Transverse colon (tissue), 4 donors: ENCODE results near the gene PML. TPM values are rescaled to one million over a fixed set of nuclear protein-coding genes. Genes with fewer than 3 reads are reported as not detected.
A peak's percentile ranks its signal among the peaks of the same experiment; 100 is the strongest.

Experiments
- DNase-seq: peaks from one replicate; pipeline ENCODE4 v3.0.0-alpha.2; 2019
- H3K27ac ChIP-seq, 4 donors: fragments of 200-600 bp; sonication (generic); 2 replicates each; pipeline ENCODE4 v1.5.1; 2016 to 2018; ENCODE audit warnings: inconsistent platforms in 4 of 4
- H3K27me3 ChIP-seq: fragments of 200-600 bp; sonication (generic); 2 replicates; pipeline ENCODE4 v1.5.1; 2017; ENCODE audit warnings: inconsistent platforms
- H3K36me3 ChIP-seq, 4 donors: fragments of 200-600 bp; sonication (generic); 2 replicates each; pipeline ENCODE4 v1.5.1; 2017 to 2019; ENCODE audit warnings: inconsistent platforms in 4 of 4
- H3K4me1 ChIP-seq, 4 donors: fragments of 200-600 bp; sonication (generic); 2 replicates each; pipeline ENCODE4 v1.5.1; 2017 to 2020; ENCODE audit warnings: inconsistent platforms in 4 of 4
- H3K4me3 ChIP-seq, 4 donors: fragments of 200-600 bp; sonication (generic); 1 replicate in 1 of 4; 2 replicates in 3 of 4; pipeline versions ENCODE4 v1.5.1 to v1.6.1; 2017 to 2019; ENCODE audit warnings: inconsistent platforms in 4 of 4
- H3K9me3 ChIP-seq, 2 donors: fragments of 200-600 bp; sonication (generic); 2 replicates each; pipeline ENCODE4 v1.5.1; 2017 to 2019; ENCODE audit warnings: inconsistent platforms in 2 of 2
- CTCF ChIP-seq, 5 experiments: fragments of 200-600 bp in 3 of 5; fragments of 450-650 bp in 2 of 5; sonication (generic) in 3 of 5; IDR thresholded peaks; 1 replicate in 2 of 5; 2 replicates in 3 of 5; pipeline ENCODE4 v1.5.1; 2016 to 2017; ENCODE audit warnings: antibody characterized with exemption in 5 of 5, inconsistent platforms in 3 of 5, mild to moderate bottlenecking in 2 of 5, moderate library complexity in 1 of 5
- EP300 ChIP-seq: sonication (generic); formaldehyde crosslinking; IDR thresholded peaks from one replicate; pipeline ENCODE4 v1.6.1; 2017; ENCODE audit warnings: antibody characterized with exemption, low read depth
- POLR2A ChIP-seq: fragments of 450-650 bp; IDR thresholded peaks from one replicate; pipeline ENCODE4 v1.6.1; 2016; ENCODE audit warnings: antibody characterized with exemption, mild to moderate bottlenecking, moderate library complexity
- POLR2AphosphoS5 ChIP-seq, 3 donors: sonication (generic); formaldehyde crosslinking; IDR thresholded peaks; one replicate each; pipeline ENCODE4 v1.6.1; 2016; ENCODE audit warnings: antibody characterized with exemption in 3 of 3
- WGBS, 2 donors: methylation state at CpG; one replicate each; pipeline ENCODE4 v1.1.5; 2018; ENCODE audit warnings: low coverage in 1 of 2; 5-methylcytosine and 5-hydroxymethylcytosine counted together
- in situ Hi-C, 4 donors: fragments of 200-750 bp; cut with MboI; loops; one replicate each; pipeline versions ENCODE4 v1.15.0 to v1.15.1; 2017; ENCODE audit warnings: low sequenced_read_pairs in 3 of 4, low pct_ligation_motif_present in 1 of 4, low pct_unique_long_range_greater_than_20kb in 1 of 4
- intact Hi-C: fragments of 100-400 bp; cut with DNase I; formaldehyde crosslinking; loops from one replicate; pipeline ENCODE4 v1.15.1; 2023; ENCODE audit warnings: low total_unique reads
- total RNA-seq, 4 donors: library from RNA; depleted of rRNA; stranded (reverse); fragments of >200 nt; gene quantifications; one replicate each; pipeline ENCODE4 v1.1.0, GENCODE V29; 2016

Gene PML
- total RNA-seq, 4 donors from 2014 or later, result 35.1 to 128 (median 70.0) TPM

GRCh38 chr15:74037171-74038117 lies 42.9 kb downstream of the PML start:
- no peak overlapping the region for H3K4me3 ChIP-seq
- no peak for TF ChIP-seq CTCF (IDR thresholded peaks at IDR 0.05)
- TF ChIP-seq EP300, result no peak
- TF ChIP-seq POLR2AphosphoS5 (IDR thresholded peaks at IDR 0.05), result no peak
- no peak for TF ChIP-seq POLR2A
- H3K27me3 ChIP-seq, result no peaks in the 10 kb centered on the region
- DNase-seq, result no peak
- intact Hi-C loops, result loop anchor here (2.0 kb wide), 1 partner anchor 65 kb away; no protein-coding TSS in a partner anchor
- H3K9me3 ChIP-seq, result no peaks in the 10 kb centered on the region
- peak overlapping the region in 1 of 4 donors; percentile 34 for H3K27ac ChIP-seq
- in situ Hi-C loops, result loop anchor here in 1 of 4 donors (10.0 kb wide), 1 partner anchor 53 kb away; no protein-coding TSS in a partner anchor
- H3K36me3 ChIP-seq, result peaks cover 0 to 8% (median 0%) of the 10 kb centered on the region in 4 donors
- 63 to 79% methylated on average over 9 to 21 of the region's 21 CpGs for WGBS, 2 donors
- peaks cover 2 to 21% (median 11%) of the 10 kb centered on the region in 4 donors for H3K4me1 ChIP-seq

GRCh38 chr15:74038707-74039655 lies 44.5 kb downstream of the PML start:
- Histone ChIP-seq H3K27ac (peak overlapping the region; percentile 6 to 76 (median 64)), H3K36me3 (peaks cover 0 to 8% (median 0%) of the 10 kb centered on the region in 4 donors), H3K4me3 (no peak overlapping the region), H3K9me3 (no peaks in the 10 kb centered on the region), H3K27me3 (no peaks in the 10 kb centered on the region), H3K4me1 (peaks cover 2 to 21% (median 11%) of the 10 kb centered on the region in 4 donors)
- intact Hi-C loops, result loop anchor here (2.0 kb wide), 1 partner anchor 66 kb away; no protein-coding TSS in a partner anchor
- DNase-seq, result no peak
- WGBS, 2 donors, result 81% methylated on average over 8 of the region's 9 CpGs; no CpG with 5 or more reads in 1 of the 2 donors
- no peak for TF ChIP-seq POLR2AphosphoS5 (IDR thresholded peaks at IDR 0.05)
- no peak for TF ChIP-seq EP300
- no peak for TF ChIP-seq CTCF (IDR thresholded peaks at IDR 0.05)
- no peak for TF ChIP-seq POLR2A
- in situ Hi-C loops, result loop anchor here in 1 of 4 donors (10.0 kb wide), 1 partner anchor 54 kb away; no protein-coding TSS in a partner anchor

GRCh38 chr15:74039656-74040010 lies 45.1 kb downstream of the PML start:
- H3K4me3 ChIP-seq, result no peak overlapping the region
- H3K4me1 ChIP-seq, result peaks cover 2 to 21% (median 11%) of the 10 kb centered on the region in 4 donors
- no peaks in the 10 kb centered on the region for H3K9me3 ChIP-seq
- WGBS, 2 donors, result 77% methylated on average over 5 of the region's 5 CpGs; no CpG with 5 or more reads in 1 of the 2 donors
- peak overlapping the region; percentile 58 to 76 (median 70) for H3K27ac ChIP-seq
- no peak for TF ChIP-seq EP300
- no peak for TF ChIP-seq POLR2A
- TF ChIP-seq CTCF (IDR thresholded peaks at IDR 0.05), result no peak
- no peak for TF ChIP-seq POLR2AphosphoS5 (IDR thresholded peaks at IDR 0.05)
- peaks cover 0 to 3% (median 0%) of the 10 kb centered on the region in 4 donors for H3K36me3 ChIP-seq
- in situ Hi-C loops (loop anchor here in 1 of 4 donors (10.0 kb wide), 1 partner anchor 55 kb away; no protein-coding TSS in a partner anchor), intact Hi-C loops (loop anchor here (2.0 kb wide), 1 partner anchor 67 kb away; no protein-coding TSS in a partner anchor)
- H3K27me3 ChIP-seq, result no peaks in the 10 kb centered on the region
- no peak for DNase-seq
